Stomach (tissue), 9 donors: ENCODE results near the gene PARD3. TPM values are rescaled to one million over a fixed set of nuclear protein-coding genes. Genes with fewer than 3 reads are reported as not detected.

Source experiments
- DNase-seq, 2 donors: peaks; one replicate each; pipeline versions ENCODE4 v3.0.0 to v3.0.0-alpha.2; 2013 to 2019
- H3K27ac ChIP-seq, 5 donors: fragments of 200-600 bp in 4 of 5; sonication (generic) in 4 of 5; one replicate each; pipeline ENCODE4 v1.5.1; 2013 to 2019; ENCODE audit warnings: mild to moderate bottlenecking in 1 of 5, moderate library complexity in 1 of 5
- H3K27me3 ChIP-seq, 3 donors: fragments of 200-600 bp; sonication (generic); one replicate each; pipeline ENCODE4 v1.5.1; 2017 to 2019; ENCODE audit warnings: mixed run types in 1 of 3
- H3K36me3 ChIP-seq, 4 donors: fragments of 200-600 bp; sonication (generic); 1 replicate in 3 of 4; 2 replicates in 1 of 4; pipeline ENCODE4 v1.5.1; 2016 to 2019
- H3K4me1 ChIP-seq, 4 donors: fragments of 200-600 bp; sonication (generic); one replicate each; pipeline ENCODE4 v1.5.1; 2016 to 2019
- H3K4me3 ChIP-seq, 4 donors: fragments of 200-600 bp; sonication (generic) in 3 of 4; one replicate each; pipeline ENCODE4 v1.5.1; 2016 to 2019; ENCODE audit warnings: mild to moderate bottlenecking in 1 of 4
- H3K9me3 ChIP-seq, 4 donors: fragments of 200-600 bp; sonication (generic); one replicate each; pipeline ENCODE4 v1.5.1; 2016 to 2019
- CTCF ChIP-seq, 7 experiments: fragments of 450-650 bp in 4 of 7; fragments of 200-600 bp in 3 of 7; sonication (generic) in 3 of 7; IDR thresholded peaks; one replicate each; pipeline ENCODE4 v1.5.1; 2016 to 2019; ENCODE audit warnings: antibody characterized with exemption in 7 of 7, control low read depth in 2 of 7, mild to moderate bottlenecking in 1 of 7
- EP300 ChIP-seq: sonication (generic); formaldehyde crosslinking; IDR thresholded peaks from one replicate; pipeline ENCODE4 v1.6.1; 2017; ENCODE audit warnings: antibody characterized with exemption
- POLR2A ChIP-seq, 4 donors: fragments of 450-650 bp; IDR thresholded peaks; one replicate each; pipeline ENCODE4 v1.6.1; 2016; ENCODE audit warnings: antibody characterized with exemption in 4 of 4, control low read depth in 2 of 4, mild to moderate bottlenecking in 1 of 4, moderate library complexity in 1 of 4
- POLR2AphosphoS5 ChIP-seq, 3 donors: sonication (generic); formaldehyde crosslinking; IDR thresholded peaks; one replicate each; pipeline ENCODE4 v1.6.1; 2016; ENCODE audit warnings: antibody characterized with exemption in 3 of 3
- WGBS, 5 donors: extraction: QIAGEN DNeasy Blood & Tissue Kit in 3 of 5; methylation state at CpG; one replicate each; pipeline versions ENCODE4 v1.1.5 to v1.1.7; 2013 to 2018; 5-methylcytosine and 5-hydroxymethylcytosine counted together
- intact Hi-C: fragments of 100-400 bp; cut with DNase I; formaldehyde crosslinking; loops from one replicate; pipeline ENCODE4 v1.15.1; 2023; ENCODE audit warnings: low total_unique reads
- polyA plus RNA-seq, 3 donors: library from polyadenylated mRNA; stranded (reverse); fragments of 200-250 nt; gene quantifications; one replicate each; pipeline ENCODE4 v1.2.3, GENCODE V29; 2013
- total RNA-seq, 5 donors: library from RNA; depleted of rRNA; stranded (reverse); fragments of >200 nt; gene quantifications; one replicate each; pipeline versions ENCODE4 v1.1.0 to v1.2.3, GENCODE V29; 2014 to 2016
- donor health status: healthy with polysubstance abuse.
- donor health status: Bipolar disorder and iron deficiency.
- donor health status: healthy.

PARD3 gene
- total and polyA plus RNA-seq, 8 donors: 13.7 to 118 (median 31.8) TPM

GRCh38 chr10:34667177-34667576 lies 147.9 kb downstream of the PARD3 start:
- no peak overlapping the region for H3K4me3 ChIP-seq
- no peaks in the 10 kb centered on the region for H3K36me3 ChIP-seq
- WGBS, 5 donors: 26 to 42% (median 28%) methylated on average over 1 of the region's 1 CpG
- H3K9me3 ChIP-seq: no peaks in the 10 kb centered on the region
- no peak overlapping the region for H3K27ac ChIP-seq
- DNase-seq: no peak
- H3K27me3 ChIP-seq: no peaks in the 10 kb centered on the region
- intact Hi-C loops: no loop called here
- TF ChIP-seq EP300: no peak
- TF ChIP-seq POLR2AphosphoS5 (IDR thresholded peaks at IDR 0.05): no peak
- no peak for TF ChIP-seq CTCF (IDR thresholded peaks at IDR 0.05)
- no peak for TF ChIP-seq POLR2A (IDR thresholded peaks at IDR 0.05)
- H3K4me1 ChIP-seq: peaks cover 0 to 32% (median 14%) of the 10 kb centered on the region in 4 donors

- H3K9me3 ChIP-seq: no peaks in the 10 kb centered on the region
- H3K4me1 ChIP-seq: peaks cover 0 to 36% (median 17%) of the 10 kb centered on the region in 4 donors
- intact Hi-C loops: no loop called here
- H3K36me3 ChIP-seq: no peaks in the 10 kb centered on the region
- no peak for TF ChIP-seq POLR2AphosphoS5 (IDR thresholded peaks at IDR 0.05)
- TF ChIP-seq EP300: no peak
- no peak for TF ChIP-seq POLR2A (IDR thresholded peaks at IDR 0.05)
- TF ChIP-seq CTCF (IDR thresholded peaks at IDR 0.05): peak in 5 of 7 experiments; percentile 25 to 52 (median 42)
- no peak overlapping the region for H3K4me3 ChIP-seq
- no peaks in the 10 kb centered on the region for H3K27me3 ChIP-seq
- DNase-seq: peak; percentile 40 to 91
- 15 to 28% (median 22%) methylated on average over 6 of the region's 6 CpGs for WGBS, 5 donors
- H3K27ac ChIP-seq: no peak overlapping the region
Observed at GRCh38 chr10:34666008-34666704, 148.9 kb downstream of the PARD3 start.

GRCh38 chr10:34664706-34665105 lies 150.4 kb downstream of the PARD3 start:
- intact Hi-C loops: no loop called here
- no peak for DNase-seq
- Histone ChIP-seq H3K4me3 (no peak overlapping the region), H3K27me3 (no peaks in the 10 kb centered on the region), H3K9me3 (no peaks in the 10 kb centered on the region), H3K36me3 (no peaks in the 10 kb centered on the region), H3K27ac (no peak overlapping the region), H3K4me1 (peaks cover 0 to 37% (median 15%) of the 10 kb centered on the region in 4 donors)
- WGBS, 5 donors: 88 to 100% (median 95%) methylated on average over 1 of the region's 1 CpG
- TF ChIP-seq CTCF (IDR thresholded peaks at IDR 0.05) (no peak), POLR2A (IDR thresholded peaks at IDR 0.05) (no peak), POLR2AphosphoS5 (IDR thresholded peaks at IDR 0.05) (no peak), EP300 (no peak)

- no peak for DNase-seq
- intact Hi-C loops: no loop called here
- TF ChIP-seq EP300 (no peak), POLR2A (IDR thresholded peaks at IDR 0.05) (no peak), CTCF (IDR thresholded peaks at IDR 0.05) (no peak), POLR2AphosphoS5 (IDR thresholded peaks at IDR 0.05) (no peak)
- H3K36me3 ChIP-seq: no peaks in the 10 kb centered on the region
- H3K27me3 ChIP-seq: no peaks in the 10 kb centered on the region
- no peaks in the 10 kb centered on the region for H3K9me3 ChIP-seq
- no peak overlapping the region for H3K4me3 ChIP-seq
- 59 to 77% (median 70%) methylated on average over 2 of the region's 2 CpGs for WGBS, 5 donors
- H3K27ac ChIP-seq: no peak overlapping the region
- H3K4me1 ChIP-seq: peaks cover 0 to 28% (median 15%) of the 10 kb centered on the region in 4 donors
Observed at GRCh38 chr10:34661580-34661979, 153.5 kb downstream of the PARD3 start.
